NOMO-1 treated with DMSO at 0.1 percent for 48 hours (cell line): ENCODE measurements around the gene TLDC2.
"Not testable (repeated sequence)": the region's sequence is repeated elsewhere in the genome, so short reads cannot be mapped to it uniquely, and the experiment has no call there.

Source experiments
- DNase-seq: peaks from one replicate; lab custom pipeline; 2025; ENCODE audit not compliant: unreplicated experiment; lab: John Stamatoyannopoulos, UW

Gene TLDC2

GRCh38 chr20:36875702-36876472 lies at the start of gene TLDC2:
Gene TLDC2 (plus strand): TSS chr20:36876138. CDS start chr20:36876175, 37 bp downstream.
- no peak for DNase-seq

GRCh38 chr20:36826554-36827244 lies 49.2 kb upstream of the TLDC2 start:
- DNase-seq: no peak

- no peak for DNase-seq
Measured at GRCh38 chr20:36827541-36828279, 48.2 kb upstream of the TLDC2 start.

DNA sequence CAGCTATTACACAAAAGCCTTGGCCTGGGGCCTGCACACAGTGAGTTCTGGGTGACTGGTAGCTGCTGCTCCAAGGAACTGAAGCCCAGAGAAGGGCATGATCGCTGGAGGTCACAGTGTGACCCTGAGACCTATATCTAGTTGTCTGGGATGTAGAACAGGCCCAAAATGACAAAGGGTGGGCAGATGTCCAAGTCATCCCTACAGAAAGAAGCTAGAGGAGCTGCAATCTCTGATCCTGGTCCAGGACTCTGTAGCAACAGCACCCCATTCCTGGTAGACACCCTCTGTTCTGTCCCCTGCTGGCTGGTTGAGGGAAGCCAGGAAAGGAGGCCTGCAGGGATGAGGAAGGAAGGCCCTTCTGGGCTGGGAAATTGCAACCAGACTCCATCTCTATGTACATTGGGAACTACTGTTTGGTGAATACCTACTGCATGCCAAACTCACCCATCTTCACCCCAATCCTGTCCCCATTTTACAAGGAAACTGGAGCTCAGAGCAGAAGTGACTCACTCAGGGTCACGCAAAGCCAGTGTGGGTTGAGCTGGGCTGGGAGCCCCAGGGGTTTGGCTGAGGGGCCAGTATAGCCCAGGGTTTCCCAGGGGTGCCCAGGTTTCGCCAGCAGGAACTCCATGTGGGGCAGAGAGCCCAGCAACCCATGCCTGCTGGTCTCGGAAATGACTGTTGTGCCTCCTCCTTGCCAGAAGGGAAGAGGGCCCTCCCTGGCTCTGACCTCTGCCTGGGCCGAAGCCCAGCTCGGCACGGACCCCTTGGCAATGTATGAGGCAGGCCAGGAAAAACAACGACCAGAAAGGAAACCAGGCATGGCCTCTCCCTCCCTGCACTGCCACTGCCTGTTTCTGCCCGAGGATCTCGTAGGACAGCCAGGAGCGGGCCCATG lies 44.9 kb upstream of the TLDC2 start:
- DNase-seq: no peak

DNA sequence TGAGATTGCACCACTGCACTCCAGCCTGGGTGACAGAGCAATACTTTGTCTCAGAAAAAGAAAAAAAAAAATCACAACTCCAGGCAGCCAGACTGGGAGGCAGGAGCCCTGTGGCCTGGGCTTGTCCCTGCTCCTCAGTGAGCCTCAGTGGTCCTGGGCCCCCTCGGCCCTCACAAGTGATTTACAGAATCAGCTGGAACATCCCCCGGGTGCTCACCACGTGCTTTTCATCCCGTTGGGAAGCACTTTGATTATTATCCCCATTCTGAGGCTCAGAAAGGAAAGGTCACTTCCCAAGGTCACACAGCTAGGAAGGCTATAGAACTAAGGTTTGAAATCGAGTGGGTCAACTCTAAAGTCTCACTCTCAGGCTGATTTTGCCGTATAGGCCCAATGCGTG lies 43.1 kb upstream of the TLDC2 start:
- DNase-seq: no peak

DNA sequence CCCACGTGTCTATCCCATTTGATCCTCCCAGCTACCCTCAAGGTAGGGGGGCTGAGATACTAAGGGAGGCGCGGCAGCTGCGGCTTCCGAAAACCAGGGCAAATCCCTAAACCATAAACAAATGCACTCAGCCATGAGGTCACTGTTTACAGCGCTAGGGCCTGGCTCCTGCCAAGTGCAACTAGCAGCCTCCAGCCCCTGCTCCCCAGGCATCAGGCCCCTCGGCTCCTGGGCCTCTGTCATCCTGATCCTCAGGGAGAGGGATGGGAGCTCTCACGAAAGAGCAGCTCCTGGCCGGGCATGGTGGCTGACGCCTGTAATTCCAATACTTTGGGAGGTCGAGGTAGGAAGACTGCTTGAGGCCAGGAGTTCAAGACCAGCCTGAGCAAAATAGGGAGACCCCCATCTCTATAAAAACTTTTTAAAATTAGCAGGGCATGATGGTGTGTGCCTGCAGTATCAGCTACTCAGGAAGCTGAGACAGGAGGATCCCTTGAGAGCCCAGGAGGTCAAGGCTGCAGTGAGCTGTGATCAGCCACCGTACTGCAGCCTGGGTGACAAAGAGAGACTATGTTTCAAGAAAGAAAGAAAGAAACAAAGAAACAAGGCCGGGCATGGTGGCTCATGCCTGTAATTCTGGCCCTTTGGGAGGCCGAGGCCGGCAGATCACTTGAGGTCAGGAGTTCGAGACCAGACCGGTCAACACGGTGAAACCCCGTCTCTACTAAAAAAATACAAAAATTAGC lies 42.5 kb upstream of the TLDC2 start:
- no peak for DNase-seq

DNA sequence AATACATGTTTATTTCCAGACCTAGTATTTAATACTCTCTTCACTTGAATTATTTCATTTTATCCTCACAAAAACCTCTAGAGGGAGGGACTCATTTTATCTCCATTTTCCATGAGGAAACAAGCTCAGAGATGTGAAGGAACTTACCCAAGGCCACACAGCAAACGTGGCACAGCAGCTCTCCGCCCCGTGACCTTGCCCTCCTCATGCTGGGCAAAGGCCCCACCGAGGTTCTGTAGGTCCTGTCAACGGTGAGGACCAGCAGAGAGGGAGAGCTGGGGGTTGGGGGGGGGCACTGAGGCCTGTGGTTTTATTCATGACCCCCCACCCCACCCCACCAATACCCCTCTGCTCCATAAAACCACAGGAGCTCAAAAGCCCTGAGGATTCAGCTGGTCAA lies 40.9 kb upstream of the TLDC2 start:
- no peak for DNase-seq

- peak; percentile 93 for DNase-seq
Measured at GRCh38 chr20:36835453-36836198, 40.3 kb upstream of the TLDC2 start.

DNA sequence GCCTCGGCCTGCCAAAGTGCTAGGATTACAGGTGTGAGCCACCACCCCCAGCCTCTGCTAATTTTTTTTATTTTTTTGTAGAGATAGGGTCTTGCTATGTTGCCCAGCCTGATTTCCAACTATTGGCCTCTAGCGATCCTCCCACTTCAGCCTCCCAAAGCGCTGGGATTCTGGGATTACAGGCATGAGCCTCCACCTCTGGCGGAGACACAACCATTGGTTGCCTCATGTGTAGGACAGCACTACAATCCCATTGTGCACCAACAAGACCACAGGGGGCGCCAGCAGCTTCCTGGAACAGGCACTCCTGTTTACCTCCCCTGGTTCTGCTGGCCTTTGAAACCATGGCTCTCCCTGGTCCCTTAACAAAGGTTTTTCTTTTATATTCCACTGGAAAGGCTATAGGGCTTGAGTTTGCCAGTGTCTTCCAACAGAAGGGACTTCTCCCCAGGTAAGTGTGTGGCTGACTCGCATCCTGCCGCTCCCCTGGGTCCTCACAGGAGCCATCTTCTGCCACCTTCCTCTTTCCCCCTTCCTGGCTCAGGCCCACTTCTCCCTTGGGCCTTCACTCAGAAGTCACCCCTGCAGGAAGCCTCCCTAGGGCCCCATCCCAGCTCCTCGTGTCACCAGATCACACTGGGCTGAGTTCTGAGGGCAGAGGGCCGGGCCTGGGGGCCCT lies 39.2 kb upstream of the TLDC2 start:
- DNase-seq: peak; percentile 64

DNA sequence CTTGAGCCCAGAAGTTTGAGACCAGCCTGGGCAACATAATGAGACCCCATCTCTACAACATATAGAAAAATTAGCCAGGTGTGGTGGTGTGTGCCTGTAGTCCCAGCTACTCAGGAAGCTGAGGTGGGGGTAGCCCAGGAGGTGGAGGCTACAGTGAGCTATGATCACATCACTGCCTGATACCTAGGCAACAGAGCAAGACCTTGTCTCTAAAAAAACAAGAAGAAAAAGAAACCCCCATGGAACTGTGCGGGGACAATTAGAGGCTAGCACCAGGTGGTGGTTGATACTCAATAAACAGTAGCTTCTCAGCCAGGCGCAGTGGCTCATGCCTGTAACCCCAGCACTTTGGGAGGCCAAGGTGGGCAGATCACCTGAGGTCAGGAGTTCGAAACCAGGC lies 37.6 kb upstream of the TLDC2 start:
- not testable (repeated sequence) for DNase-seq

DNA sequence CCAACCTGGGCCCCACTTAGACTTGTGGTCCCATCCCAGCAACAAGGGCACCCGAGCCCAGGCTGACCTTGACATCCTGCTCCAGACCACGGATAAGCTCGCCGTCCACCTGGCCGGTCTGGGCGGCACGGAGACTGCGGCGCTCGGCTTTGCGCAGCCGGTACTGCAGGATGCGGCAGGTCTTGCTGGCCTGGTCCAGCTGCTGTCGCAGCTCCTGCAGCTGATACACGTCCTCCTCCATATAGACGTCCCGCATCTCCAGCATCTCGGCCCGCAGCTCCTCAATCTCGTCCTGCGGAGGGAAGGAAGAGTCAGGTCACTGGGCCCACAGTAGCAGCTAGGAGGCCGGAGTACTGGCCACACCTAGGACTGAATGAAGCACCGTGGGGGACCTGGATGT lies 36.8 kb upstream of the TLDC2 start:
- no peak for DNase-seq

DNA sequence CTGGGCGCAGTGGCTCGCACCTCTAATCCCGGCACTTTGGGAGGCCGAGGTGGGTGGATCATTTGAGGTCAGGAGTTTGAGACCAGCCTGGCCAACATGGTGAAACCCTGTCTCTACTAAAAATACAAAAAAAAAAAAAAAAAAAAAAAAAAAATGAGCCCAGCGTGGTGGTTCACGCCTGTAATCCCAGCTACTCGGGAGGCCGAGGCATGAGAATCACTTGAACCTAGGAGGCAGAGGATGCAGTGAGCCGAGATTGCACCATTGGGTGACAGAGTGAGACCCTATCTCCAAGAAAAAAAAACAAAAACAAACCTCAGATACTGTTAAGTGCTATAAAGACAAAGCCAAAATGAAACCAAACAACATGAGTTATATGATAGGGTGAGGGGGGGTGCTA lies 34.9 kb upstream of the TLDC2 start:
- not testable (repeated sequence) for DNase-seq

GRCh38 chr20:36845288-36845971 lies 30.5 kb upstream of the TLDC2 start:
- DNase-seq: no peak

GRCh38 chr20:36847009-36847709 lies 28.8 kb upstream of the TLDC2 start:
- no peak for DNase-seq

DNA sequence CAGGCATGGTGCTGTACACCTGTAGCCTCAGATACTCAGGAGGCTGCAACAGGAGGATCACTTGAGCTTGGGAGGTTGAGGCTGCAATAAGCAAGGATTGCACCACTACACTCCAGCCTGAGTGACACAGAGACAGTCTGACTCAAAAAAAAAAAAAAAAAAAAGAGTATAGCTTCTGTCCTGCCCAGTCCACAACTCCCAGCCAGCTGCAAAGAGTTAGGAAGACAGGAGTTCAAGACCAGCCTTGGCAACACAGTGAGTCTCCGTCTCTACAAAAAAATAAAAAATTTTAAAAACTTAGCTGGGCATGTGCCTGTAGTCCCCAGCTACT lies 28.3 kb upstream of the TLDC2 start:
- no peak for DNase-seq

GRCh38 chr20:36848078-36848660 lies 27.8 kb upstream of the TLDC2 start:
- no peak for DNase-seq

GRCh38 chr20:36848677-36849076 lies 27.3 kb upstream of the TLDC2 start:
- DNase-seq: no peak
